Uterus (tissue), 2 donors: ENCODE data around the gene SLC50A1.

Source experiments
- POLR2A ChIP-seq, 2 donors: fragments of 450-650 bp; IDR thresholded peaks; one replicate each; pipeline ENCODE4 v1.6.1; 2016; ENCODE audit warnings: antibody characterized with exemption in 2 of 2, mild to moderate bottlenecking in 1 of 2, moderate library complexity in 1 of 2
- TF ChIP-seq, protein P1 (sequence below), 4 experiments: fragments of 200-600 bp in 2 of 4; fragments of 450-650 bp in 2 of 4; sonication (generic) in 2 of 4; IDR thresholded peaks; one replicate each; pipeline ENCODE4 v1.5.1; 2016 to 2019; ENCODE audit warnings: antibody characterized with exemption in 4 of 4, mild to moderate bottlenecking in 2 of 4, moderate library complexity in 1 of 4

DNA sequence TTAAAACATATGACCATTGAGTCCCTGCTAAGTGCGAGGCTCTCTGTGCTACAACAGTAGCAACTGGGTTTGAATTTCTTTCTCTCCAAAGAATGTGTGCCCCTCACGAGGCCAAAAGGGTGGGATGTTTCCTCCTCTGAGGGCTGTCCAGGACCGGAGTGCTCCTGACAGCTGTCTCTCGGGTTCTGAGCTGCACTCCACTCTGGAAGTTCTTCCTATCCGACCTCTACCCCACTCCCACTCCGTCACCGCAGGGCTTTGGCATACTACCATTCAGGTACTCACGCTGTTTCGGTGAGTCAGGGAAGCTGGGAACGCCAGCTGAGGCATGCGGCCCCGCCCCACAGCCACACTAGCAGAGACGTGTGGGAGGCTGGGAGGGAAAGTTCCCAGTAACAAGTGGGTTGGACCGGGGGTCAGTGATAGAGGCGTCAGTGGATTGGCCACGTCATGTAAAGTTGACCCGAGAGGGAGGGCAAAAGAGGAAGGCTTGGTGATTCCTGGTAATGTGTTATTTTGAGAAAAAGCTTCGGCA lies 705 bp upstream of the SLC50A1 start:
- peak in 1 of 2 donors; percentile 28 for TF ChIP-seq POLR2A (IDR thresholded peaks at IDR 0.05)
- TF ChIP-seq, protein P1, sequence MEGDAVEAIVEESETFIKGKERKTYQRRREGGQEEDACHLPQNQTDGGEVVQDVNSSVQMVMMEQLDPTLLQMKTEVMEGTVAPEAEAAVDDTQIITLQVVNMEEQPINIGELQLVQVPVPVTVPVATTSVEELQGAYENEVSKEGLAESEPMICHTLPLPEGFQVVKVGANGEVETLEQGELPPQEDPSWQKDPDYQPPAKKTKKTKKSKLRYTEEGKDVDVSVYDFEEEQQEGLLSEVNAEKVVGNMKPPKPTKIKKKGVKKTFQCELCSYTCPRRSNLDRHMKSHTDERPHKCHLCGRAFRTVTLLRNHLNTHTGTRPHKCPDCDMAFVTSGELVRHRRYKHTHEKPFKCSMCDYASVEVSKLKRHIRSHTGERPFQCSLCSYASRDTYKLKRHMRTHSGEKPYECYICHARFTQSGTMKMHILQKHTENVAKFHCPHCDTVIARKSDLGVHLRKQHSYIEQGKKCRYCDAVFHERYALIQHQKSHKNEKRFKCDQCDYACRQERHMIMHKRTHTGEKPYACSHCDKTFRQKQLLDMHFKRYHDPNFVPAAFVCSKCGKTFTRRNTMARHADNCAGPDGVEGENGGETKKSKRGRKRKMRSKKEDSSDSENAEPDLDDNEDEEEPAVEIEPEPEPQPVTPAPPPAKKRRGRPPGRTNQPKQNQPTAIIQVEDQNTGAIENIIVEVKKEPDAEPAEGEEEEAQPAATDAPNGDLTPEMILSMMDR (IDR thresholded peaks at IDR 0.05): no peak
